IPS-18c (cell line): Measurements from ENCODE around the gene ARHGAP31.

Source experiments
- H3K4me3 ChIP-seq: 2 replicates; pipeline ENCODE4 v1.7.0; 2013; ENCODE audit warnings: low read depth, mild to moderate bottlenecking, low read length, moderate library complexity; ENCODE audit not compliant: insufficient read depth
- H3K9me3 ChIP-seq: one replicate; pipeline ENCODE4 v1.6.1; 2013; ENCODE audit warnings: mild to moderate bottlenecking, low read length, moderate library complexity; ENCODE audit not compliant: control insufficient read depth, insufficient read depth

The ARHGAP31 gene

GRCh38 chr3:119395923-119396358 lies 101.8 kb downstream of the ARHGAP31 start:
- H3K4me3 ChIP-seq: no peak overlapping the region
- no peaks in the 10 kb centered on the region for H3K9me3 ChIP-seq

- H3K9me3 ChIP-seq: no peaks in the 10 kb centered on the region
These were observed 102.7 kb downstream of the ARHGAP31 start for GRCh38 chr3:119396870-119397269.

DNA sequence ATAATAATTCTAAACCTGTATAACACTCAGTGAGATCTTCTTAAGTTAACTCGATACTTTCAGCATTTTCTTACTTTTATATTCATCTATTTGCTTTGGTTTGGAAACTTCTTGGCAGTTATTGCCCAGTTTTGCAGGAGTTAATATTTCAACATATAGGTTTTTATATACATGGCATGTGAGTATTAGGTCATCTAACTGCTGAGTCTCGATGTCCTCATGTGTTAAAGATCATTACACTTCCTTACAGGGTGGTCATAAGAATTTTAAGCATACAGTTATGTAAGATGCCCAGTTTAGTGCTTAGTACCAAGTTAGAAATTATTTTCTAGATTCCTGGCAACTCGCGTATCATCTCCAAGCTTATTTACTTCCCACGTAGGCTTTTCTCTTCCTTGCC lies 106.3 kb downstream of the ARHGAP31 start:
- Histone ChIP-seq H3K4me3 (no peak overlapping the region), H3K9me3 (no peaks in the 10 kb centered on the region)

More at GRCh38 chr3:119396870-119397269, 102.7 kb downstream of the ARHGAP31 start:
- H3K4me3 ChIP-seq: no peak overlapping the region

- no peak overlapping the region for H3K4me3 ChIP-seq
- no peaks in the 10 kb centered on the region for H3K9me3 ChIP-seq
These were observed 106.9 kb downstream of the ARHGAP31 start for GRCh38 chr3:119401069-119401468.

DNA sequence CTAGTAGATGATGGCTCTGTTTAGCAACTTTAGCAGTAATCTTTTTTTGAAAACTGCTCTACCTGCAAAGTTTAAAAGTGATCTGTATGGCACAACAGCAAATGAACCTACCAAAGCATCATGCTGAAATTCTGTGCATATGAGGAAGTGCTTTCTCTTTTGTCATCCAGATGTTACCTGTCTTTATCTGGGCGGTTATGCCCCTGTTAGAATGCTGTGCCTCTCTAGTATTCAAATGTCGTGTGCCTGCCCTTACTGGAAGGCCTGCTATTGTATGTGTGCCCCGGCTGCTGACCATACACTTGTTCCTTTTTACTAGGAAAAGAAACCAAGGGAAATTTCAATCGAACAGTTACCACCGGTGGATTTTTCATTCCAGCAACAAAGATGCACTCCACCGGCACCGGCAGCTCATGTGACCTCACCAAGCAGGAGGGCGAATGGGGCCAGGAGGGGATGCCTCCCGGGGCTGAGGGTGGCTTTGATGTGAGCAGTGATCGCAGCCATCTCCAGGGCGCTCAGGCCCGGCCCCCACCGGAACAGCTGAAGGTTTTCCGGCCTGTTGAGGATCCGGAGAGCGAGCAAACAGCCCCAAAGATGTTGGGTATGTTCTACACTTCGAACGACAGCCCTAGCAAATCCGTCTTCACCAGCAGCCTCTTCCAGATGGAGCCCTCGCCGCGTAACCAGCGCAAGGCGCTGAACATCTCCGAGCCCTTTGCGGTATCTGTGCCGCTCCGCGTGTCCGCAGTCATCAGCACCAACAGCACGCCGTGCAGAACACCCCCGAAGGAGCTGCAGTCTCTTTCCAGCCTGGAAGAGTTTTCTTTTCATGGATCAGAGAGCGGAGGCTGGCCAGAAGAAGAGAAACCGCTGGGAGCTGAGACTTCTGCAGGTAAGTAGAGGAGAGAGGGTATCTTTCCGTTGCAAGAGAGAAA lies 107.6 kb downstream of the ARHGAP31 start:
- H3K4me3 ChIP-seq: no peak overlapping the region
- H3K9me3 ChIP-seq: no peaks in the 10 kb centered on the region

DNA sequence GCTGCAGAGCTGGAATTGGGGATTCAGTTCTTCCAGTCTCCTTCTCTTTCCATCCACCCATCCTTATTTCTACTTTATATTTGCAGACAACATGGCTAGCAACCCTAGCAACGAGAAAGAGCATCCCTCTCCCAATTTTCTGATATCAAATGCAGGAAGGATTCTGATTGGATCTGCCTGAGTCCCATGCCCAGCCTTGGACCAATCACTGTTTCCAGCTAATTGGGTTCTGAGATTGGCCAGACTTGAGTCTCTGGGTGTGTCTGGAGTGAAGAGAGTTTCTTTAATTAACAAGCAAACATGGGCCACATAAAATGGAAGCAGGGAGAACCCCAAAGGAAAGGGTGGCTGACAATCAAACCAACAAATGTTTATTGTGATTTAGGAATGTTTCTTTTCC lies 108.6 kb downstream of the ARHGAP31 start:
- H3K4me3 ChIP-seq: no peak overlapping the region
- no peaks in the 10 kb centered on the region for H3K9me3 ChIP-seq

DNA sequence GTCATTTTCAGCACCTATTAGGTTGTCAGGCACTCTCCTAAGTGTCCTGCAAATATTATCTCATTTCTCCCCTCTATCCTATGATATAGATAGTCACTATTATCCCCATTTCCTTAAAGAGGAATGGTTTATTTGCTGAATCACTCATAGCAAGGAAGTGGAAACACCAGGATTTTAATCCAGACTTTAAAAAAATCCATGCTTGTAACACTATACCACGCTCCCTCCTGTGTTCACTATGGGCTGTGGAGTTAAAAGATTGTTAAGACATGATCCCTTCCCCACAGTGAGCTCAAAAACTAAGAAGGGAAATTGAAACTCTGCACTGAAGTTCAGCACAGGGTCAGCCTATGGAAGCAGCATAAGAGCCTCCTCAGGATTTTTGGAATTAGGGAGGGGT lies 109.0 kb downstream of the ARHGAP31 start:
- Histone ChIP-seq H3K4me3 (no peak overlapping the region), H3K9me3 (no peaks in the 10 kb centered on the region)

- Histone ChIP-seq H3K9me3 (no peaks in the 10 kb centered on the region), H3K4me3 (no peak overlapping the region)
These were observed 111.1 kb downstream of the ARHGAP31 start for GRCh38 chr3:119405315-119405714.

DNA sequence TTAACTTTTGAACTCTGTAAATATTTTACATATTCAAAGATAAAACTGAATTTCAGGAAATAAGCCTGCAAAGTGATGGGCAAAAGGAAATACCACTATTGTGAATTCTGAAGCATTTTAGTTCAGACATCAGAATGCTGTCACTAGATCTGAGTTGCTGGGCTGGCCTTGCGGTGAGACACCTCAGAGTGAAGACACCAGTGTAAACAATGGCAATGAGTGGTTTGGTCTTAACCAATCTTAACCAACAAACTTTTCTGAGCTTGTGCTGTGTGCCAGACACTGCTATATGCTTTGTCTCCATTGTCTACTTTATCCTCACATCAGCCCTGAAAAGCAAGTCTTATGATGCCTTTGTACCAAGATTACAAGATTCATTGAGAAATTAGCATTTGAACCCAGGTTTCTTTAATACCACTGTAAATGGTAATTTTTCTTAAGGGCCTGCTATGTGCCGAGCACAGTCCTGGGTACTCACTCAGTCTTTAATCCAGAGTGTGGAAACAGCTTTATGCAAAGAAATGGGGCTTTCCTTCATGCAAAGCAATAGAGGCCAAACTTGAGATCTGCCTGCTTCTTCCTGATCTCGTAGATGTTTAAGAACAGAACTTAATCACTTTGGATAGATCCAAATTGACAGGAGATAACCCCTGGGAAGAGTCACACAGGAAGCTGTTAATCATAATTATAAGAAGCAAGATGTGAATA lies 114.2 kb downstream of the ARHGAP31 start:
- Histone ChIP-seq H3K4me3 (no peak overlapping the region), H3K9me3 (peaks cover 2% of the 10 kb centered on the region)

- no peak overlapping the region for H3K4me3 ChIP-seq
These were observed 115.7 kb downstream of the ARHGAP31 start for GRCh38 chr3:119409844-119410243.

DNA sequence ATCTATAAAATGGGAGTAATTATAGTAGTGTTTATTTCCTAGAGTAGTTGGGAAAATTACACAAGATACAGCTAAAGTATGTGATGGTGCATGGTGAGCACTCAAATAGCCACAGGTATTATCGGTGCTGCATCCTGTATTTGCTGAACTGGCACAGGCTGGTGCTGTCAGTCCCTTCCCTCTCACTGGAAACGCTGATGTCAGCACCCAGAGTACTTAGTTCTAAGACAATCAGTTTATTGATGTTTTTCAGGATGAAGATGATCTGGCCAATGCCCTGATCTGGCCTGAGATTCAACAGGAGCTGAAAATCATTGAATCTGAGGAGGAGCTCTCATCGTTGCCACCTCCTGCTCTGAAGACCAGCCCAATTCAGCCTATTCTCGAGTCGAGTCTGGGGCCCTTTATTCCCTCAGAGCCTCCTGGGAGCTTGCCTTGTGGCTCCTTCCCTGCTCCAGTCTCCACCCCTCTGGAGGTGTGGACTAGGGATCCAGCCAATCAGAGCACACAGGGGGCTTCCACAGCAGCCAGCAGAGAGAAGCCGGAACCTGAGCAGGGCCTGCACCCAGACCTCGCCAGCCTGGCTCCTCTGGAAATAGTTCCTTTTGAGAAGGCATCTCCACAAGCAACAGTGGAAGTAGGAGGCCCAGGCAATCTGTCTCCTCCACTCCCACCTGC lies 119.6 kb downstream of the ARHGAP31 start:
- Histone ChIP-seq H3K9me3 (peaks cover 2% of the 10 kb centered on the region), H3K4me3 (no peak overlapping the region)

More at GRCh38 chr3:119409844-119410243, 115.7 kb downstream of the ARHGAP31 start:
- H3K9me3 ChIP-seq: peaks cover 2% of the 10 kb centered on the region

GRCh38 chr3:119416873-119417272 lies 122.7 kb downstream of the ARHGAP31 start:
- Histone ChIP-seq H3K4me3 (no peak overlapping the region), H3K9me3 (peaks cover 2% of the 10 kb centered on the region)

DNA sequence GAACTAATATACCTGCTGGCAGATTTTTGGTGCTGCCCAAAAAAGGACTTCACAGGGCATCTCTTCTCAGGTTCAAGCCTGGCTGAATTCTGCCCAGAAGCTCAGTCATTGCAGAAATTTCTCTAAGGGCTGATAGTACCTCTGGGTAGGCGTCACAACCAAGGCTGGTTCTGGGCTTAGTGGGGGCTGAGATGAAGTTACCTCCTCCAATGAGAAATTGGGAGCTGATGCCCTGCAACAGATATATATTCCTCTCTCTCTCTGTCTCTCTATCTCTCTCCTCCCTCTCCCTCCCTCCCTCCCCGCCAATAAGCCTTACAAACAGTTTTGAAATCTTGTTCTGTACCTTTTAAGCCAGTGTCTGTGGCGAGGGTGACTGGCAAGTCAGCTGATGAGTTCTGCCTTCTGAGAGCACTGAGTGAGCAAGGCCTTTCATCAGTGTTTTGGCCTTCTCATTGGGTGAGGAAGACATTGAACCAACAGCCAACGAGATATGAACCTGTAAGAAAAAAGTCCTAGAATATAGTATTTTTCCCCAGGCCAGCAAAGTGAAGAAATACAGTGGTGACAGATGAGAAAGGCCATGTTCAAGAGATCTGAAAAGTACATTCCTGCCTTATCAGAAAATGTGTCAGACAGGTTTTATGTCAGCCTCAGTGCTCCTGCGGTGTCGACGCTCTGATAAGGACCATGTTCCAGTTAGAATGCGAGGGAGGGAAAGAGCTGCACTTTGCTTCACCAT lies 123.8 kb downstream of the ARHGAP31 start:
- no peaks in the 10 kb centered on the region for H3K9me3 ChIP-seq
- no peak overlapping the region for H3K4me3 ChIP-seq

GRCh38 chr3:119418641-119419040 lies 124.5 kb downstream of the ARHGAP31 start:
- no peak overlapping the region for H3K4me3 ChIP-seq
- no peaks in the 10 kb centered on the region for H3K9me3 ChIP-seq

GRCh38 chr3:119420196-119420595 lies 126.0 kb downstream of the ARHGAP31 start:
- no peak overlapping the region for H3K4me3 ChIP-seq
- no peaks in the 10 kb centered on the region for H3K9me3 ChIP-seq

DNA sequence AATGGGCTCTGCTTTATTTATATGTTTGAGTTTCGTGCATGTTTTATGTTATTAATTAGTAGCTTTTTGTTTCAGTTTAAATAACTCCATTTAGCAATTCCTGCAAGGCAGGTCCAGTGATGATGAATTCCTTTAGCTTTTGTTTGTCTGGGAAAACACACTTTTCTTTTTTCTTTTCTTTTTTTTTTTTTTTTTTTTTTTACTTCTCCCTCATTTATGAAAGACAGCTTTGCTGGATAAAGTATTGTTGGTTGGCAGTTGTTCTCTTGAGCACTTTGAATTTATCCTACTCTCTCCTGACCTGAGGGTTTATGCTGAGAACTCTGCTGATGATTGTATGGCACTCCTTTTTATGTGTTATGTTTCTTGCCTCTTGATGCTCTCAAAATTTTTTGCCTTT lies 133.5 kb downstream of the ARHGAP31 start:
- no peaks in the 10 kb centered on the region for H3K9me3 ChIP-seq
- no peak overlapping the region for H3K4me3 ChIP-seq

GRCh38 chr3:119428538-119428937 lies 134.4 kb downstream of the ARHGAP31 start:
- H3K4me3 ChIP-seq: no peak overlapping the region
- no peaks in the 10 kb centered on the region for H3K9me3 ChIP-seq
